AG10803 (cell line): ENCODE data around the gene B3GALNT2.

Source experiments
- DNase-seq: peaks from one replicate; pipeline ENCODE4 v3.0.0; 2010; ENCODE audit warnings: low read depth
- H3K4me3 ChIP-seq: 2 replicates; pipeline ENCODE4 v1.5.1; 2011; ENCODE audit warnings: mild to moderate bottlenecking, low read length, control low read depth
- CTCF ChIP-seq: conservative IDR thresholded peaks from 2 replicates; pipeline ENCODE4 v1.5.1; 2011; ENCODE audit warnings: mild to moderate bottlenecking, low read length, control low read depth, inconsistent platforms

B3GALNT2 gene

GRCh38 chr1:235502601-235503402 is 1.4 kb downstream of the B3GALNT2 start:
- peak; percentile 39 for DNase-seq
- TF ChIP-seq CTCF, result no peak
- H3K4me3 ChIP-seq, result peak overlapping the region; percentile 68

- DNase-seq, result no peak
- H3K4me3 ChIP-seq, result no peak overlapping the region
- no peak for TF ChIP-seq CTCF
These were observed 3.2 kb downstream of the B3GALNT2 start for GRCh38 chr1:235500971-235501540.

- no peak overlapping the region for H3K4me3 ChIP-seq
- DNase-seq, result no peak
- TF ChIP-seq CTCF, result no peak
These were observed 8.7 kb downstream of the B3GALNT2 start for GRCh38 chr1:235495551-235495950.

- TF ChIP-seq CTCF, result no peak
- H3K4me3 ChIP-seq, result no peak overlapping the region
- no peak for DNase-seq
These were observed 9.2 kb downstream of the B3GALNT2 start for GRCh38 chr1:235495030-235495429.

GRCh38 chr1:235494531-235494930 is 9.7 kb downstream of the B3GALNT2 start:
- no peak for DNase-seq
- no peak for TF ChIP-seq CTCF
- no peak overlapping the region for H3K4me3 ChIP-seq

GRCh38 chr1:235491644-235492043 is 12.6 kb downstream of the B3GALNT2 start:
- no peak overlapping the region for H3K4me3 ChIP-seq
- TF ChIP-seq CTCF, result no peak
- DNase-seq, result no peak

GRCh38 chr1:235486321-235486720 is 17.9 kb downstream of the B3GALNT2 start:
- DNase-seq, result no peak
- TF ChIP-seq CTCF, result no peak
- no peak overlapping the region for H3K4me3 ChIP-seq
